Hindlimb muscle (tissue), 1 donor: ENCODE measurements around the gene GIPC3. TPM values are rescaled to one million over a fixed set of nuclear protein-coding genes. Genes with fewer than 3 reads are reported as not detected.

Source experiments
- DNase-seq: peaks from one replicate; pipeline ENCODE4 v3.0.0-alpha.2; 2013
- polyA plus RNA-seq: library from polyadenylated mRNA; unstranded; fragments of 120-200 nt; gene quantifications from one replicate; pipeline ENCODE4 v1.2.1, GENCODE V29; 2013; ENCODE audit not compliant: insufficient read length

GIPC3 gene, protein sequence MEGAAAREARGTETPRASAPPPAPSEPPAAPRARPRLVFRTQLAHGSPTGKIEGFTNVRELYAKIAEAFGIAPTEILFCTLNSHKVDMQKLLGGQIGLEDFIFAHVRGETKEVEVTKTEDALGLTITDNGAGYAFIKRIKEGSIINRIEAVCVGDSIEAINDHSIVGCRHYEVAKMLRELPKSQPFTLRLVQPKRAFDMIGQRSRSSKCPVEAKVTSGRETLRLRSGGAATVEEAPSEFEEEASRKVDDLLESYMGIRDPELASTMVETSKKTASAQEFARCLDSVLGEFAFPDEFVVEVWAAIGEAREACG
- 2.1 TPM for polyA plus RNA-seq

DNA sequence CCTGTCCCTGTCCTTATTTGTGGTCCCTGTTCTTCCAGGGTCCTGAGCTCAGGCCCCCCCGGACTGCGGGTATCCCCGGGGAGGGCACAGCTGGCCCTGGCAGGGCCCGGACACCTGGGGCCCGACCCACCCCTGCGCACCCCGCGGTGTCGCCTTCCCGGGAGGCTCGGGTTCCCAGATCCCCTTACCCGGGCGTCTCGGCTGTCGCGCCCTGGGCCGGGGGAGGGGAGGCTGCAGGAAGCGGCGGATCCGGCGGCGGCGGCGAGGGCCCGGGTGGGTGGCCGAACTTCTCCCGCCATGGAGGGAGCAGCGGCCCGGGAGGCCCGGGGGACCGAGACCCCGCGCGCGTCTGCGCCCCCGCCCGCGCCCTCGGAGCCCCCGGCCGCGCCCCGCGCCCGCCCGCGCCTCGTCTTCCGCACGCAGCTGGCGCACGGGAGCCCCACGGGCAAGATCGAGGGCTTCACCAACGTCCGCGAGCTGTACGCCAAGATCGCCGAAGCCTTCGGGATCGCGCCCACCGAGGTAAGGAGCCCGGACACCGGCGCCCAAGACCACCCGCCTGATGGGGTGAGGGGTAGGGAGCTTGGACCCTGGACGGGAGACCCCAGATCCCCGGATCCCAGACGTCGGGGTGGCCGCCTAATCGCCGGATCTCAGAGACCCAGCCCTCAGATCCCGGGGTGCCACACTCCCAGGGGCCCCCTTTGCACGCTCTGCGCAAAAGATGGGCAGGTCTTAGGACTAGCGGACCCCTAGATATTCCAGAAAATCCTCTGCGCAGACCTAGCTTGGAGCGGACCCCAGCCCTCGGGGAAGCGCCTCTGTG lies at the start of gene GIPC3:
Gene GIPC3 (plus strand): TSS at position 178 of the 826 bp plus-strand sequence. CDS start 120 bp downstream, at position 298.
- DNase-seq: no peak

DNA sequence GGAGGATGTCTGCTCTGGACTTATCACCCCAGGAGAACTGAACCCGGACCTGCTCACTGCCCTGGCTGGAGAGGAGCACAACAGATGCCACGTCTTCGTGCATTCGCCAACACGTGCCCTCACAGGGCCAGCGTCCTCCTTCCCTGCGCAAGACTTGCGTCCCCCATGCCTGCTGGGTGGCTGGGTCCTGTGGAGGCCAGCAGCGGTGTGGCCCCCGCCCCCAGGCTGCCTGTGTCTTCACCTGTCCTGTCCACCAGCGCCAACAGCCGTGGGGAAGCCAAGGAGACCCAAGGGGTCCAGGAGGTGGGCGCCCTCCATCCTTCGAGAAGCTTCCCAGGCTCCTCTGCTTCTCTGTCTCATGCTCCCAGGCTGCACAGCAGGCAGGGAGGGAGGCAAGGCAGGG lies 49.7 kb upstream of the GIPC3 start:
- no peak for DNase-seq

DNA sequence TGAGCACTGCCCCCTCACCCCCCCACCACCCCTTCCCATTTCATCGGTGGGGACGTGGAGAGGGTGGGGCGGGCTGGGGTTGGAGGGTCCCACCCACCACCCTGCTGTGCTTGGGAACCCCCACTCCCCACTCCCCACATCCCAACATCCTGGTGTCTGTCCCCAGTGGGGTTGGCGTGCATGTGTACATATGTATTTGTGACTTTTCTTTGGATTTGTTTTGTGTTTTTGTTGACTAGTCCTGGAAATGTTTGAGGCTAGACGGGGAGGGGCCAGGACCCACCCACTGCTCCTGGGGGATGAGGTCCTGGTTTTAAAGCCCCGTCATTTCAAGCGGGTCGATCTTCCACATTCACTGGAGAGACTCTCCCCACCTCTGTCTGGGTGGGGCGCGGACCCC lies 49.3 kb upstream of the GIPC3 start:
- DNase-seq: no peak

DNA sequence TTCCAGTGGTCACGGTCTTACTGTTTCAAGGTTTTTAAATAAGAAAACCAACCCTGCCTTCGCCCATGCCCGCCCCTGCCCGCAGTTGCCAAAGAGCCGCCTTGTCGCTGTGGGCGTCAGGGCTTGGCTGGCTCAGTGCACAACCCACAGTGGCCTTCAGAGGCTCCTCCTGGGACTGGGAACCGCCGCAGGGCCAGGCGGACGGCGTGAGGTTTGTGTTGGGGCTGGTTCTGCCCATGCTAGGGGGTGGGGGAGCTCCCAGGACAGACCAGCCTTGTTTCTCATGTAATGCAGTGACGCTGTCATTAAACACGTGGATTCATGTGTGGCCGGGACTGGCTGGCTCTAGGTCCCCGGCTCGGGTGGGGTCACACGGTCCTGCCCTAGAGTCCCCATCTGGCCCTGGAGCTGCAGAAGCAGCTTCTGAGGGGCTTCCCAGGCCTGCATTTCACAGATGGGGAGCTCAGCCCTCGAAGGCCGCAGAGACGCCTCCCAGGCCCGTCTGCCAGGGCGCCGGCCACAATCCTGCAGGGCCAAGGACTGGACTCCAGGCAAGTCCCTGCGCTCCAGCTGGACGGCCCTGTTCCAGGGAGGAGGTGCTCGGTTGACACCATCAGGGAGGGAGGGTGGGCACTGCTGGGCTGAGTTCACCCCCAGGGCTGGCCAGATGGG lies 48.7 kb upstream of the GIPC3 start:
- no peak for DNase-seq

DNA sequence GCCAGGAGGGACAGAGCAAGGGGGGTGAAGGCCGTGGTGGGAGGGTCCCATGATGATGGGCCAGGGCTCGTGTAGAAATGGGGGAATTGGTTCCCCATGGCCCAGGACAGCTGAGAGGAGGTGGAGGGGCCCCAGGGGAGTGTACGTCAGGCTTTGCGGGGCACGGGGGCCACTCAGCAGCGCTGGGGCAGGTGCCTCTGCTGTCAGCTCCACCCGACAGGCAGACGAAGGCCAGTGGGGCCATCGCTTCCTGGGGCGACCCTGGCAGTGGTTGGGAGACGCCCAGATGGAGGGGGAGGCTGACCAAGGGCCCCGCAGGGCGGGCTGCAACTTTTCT lies 48.2 kb upstream of the GIPC3 start:
- DNase-seq: no peak

DNA sequence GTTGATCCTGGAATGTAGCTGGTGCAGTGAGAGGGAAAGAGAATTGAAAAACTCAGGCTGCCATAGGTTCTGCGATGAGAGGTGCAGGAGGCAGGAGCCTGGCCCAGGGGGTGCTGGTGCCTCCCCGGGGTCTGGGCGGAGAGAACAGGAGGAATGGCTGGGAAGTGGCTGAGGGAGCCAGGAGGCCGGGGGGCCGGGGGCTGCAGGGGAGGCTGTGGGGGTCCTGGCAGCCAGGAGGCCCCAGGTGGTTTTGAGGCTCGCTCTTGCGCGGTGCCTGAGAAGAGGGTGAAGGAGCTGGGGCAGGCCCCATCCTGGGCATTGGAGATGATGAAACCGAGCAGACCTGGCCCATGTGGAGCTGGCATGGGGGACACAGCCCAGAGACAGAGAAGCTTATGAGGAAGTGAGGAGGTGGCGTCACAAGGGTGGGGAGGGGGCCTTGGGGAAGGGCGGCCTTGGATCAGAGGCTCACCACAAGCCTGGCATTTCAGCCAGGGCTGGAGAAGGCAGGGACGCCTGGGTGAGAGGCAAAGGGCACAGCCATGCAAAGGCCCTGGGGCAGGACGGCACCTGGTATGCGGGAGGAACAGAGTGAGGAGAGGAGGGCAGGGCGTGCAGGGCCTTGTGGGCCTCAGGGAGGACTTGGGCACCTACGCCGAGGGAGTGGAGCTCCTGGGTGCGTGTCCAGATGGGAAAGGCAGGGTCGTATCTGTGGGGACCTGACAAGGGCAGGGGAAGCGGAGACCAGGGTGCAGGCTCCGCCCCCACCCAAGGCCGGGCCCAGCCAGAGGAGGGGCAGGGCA lies 47.6 kb upstream of the GIPC3 start:
- DNase-seq: no peak

DNA sequence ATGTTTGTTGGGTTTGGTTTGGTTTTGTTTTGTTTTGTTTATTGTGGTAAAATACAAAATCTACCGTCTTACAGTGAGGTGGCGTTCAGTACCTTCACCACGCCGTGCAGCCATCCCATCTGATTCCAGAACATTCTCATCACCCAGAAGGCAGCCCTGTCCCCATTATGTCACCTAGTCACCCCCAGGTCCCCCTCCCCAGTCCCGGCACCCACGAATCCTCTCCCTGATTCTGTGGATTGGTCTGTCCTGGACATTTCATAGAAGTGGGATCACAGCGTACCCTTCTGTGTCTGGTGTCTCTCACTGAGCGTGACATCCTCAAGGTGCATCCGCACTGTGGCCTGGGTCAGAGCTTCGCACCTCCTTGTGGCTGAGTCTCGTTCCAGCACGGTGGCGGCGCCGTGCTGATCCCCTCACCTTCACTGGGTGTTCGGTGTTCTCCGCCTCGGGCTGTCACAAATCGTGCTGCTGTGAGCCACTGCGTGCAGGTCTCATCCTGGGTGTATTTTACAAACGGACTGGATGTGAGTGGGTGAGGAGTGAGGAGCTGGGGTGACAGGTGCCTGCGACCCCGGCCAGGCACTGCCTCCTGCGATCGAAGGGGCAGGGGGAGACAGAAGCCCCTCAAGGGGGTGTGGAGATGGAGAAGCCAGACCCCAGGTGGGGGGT lies 46.9 kb upstream of the GIPC3 start:
- no peak for DNase-seq

DNA sequence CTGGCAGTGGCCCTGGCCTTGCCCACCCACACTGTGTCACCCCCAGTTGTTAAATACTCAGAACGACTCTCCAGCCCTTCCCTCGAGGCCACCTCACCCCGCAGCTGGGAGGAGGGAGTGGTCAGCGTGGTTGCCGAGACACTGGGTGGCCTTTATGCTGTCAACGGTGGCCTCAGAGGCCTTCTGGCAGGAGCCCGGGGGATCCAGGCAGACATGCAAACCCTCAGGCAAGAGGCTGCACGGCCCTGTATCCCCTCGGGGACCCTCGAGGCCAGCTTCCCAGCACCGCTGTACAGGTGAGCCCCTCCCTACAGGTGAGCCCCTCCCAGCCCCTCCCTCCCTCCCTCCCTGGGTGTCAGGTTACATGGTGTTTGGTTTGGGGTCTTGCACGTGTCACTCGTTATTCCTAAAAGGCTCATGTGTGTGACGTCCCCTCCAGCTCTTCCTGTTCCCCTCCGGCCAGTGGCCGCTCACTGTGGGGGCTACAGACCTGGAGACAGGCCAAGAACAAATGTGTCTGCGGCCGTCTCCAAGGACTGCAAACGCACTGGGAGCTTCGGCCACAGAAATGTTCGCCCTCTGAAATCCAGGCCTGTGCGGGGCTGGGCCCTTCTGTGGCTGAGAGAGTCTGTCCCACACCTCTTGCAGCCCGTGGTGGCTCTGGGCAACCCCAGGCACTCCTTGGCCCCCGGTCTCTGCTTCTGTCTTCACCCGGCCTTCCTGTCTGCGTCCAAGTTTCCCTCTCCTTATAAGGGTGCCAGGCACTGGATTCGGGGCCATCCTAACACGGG lies 46.1 kb upstream of the GIPC3 start, which contains the start of gene TEKTIP1:
Gene TEKTIP1 (plus strand): TSS at position 210 of the 791 bp plus-strand sequence. CDS start 4 bp downstream, at position 214.
- DNase-seq: no peak

DNA sequence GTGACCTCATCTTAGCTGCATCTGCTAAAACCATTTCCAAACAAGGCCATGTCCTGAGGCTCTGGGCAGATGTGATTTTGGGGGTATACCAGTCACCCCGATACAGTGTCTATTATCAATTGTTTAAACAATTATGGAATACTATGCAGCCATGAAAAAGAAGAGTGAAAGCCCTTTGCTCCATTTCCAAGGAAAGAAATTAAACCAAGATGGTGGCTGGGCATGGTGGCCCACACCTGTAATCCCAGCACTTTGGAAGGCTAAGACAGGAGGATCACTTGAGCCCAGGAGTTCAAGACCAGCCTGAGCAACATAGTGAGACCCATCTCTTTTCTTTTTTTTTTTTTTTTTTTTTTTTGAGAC lies 45.5 kb upstream of the GIPC3 start:
- no peak for DNase-seq

DNA sequence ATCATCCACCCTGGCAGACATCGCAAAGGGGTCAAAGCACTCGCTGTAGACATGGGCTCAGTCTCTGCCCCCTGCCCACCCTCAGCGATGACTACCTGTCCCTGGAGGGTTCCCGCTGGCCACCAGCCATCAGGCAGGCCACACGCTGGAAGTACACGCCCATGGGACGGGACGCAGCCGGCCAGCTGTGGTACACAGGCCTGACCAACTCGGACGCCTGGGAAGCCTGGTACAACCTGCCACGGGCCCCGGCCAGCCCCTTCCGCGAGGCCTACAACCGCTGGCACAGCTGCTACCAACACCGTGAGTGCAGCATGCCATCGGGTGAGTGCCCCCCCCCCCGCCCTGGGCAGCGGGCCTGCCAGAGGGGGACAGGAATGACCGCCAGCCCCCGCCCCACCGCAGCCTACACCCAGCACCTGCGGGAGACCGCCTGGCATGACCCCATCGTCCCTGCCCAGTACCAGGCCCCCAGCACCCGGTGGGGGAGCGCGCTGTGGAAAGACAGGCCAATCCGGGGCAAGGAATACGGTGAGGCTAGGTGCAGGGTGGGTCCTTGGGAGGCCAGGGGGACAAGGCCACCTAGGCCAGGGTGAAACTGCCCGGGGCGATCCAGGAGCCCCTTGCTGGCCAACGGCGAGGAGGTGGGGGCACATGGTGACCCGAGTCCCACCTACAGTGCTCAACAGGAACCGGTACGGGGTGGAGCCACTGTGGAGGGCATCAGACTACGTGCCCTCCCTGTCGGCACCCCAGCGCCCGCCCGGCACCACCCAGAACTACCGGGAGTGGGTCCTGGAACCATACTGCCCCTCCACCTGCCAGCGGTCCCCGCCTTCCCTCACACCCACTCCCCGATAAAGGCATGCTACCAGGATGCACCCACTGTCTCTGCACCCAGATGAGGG lies 41.9 kb upstream of the GIPC3 start:
- DNase-seq: no peak

DNA sequence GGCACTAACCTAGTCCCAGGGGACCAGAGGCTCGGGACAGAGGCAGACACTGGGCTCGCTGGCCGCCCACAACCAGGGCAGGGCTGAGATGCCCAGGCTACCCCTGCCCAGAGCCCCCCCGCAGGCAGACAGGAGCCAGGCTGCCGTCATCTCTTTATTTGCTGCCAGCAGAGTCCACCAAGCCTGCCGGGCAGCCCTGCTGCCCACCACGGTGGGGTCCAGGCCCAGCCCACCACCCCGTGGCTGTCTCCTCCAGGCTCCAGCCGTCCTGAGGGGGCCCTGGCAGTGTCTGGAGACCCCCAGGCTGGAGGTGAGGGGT lies 41.3 kb upstream of the GIPC3 start:
- DNase-seq: no peak

DNA sequence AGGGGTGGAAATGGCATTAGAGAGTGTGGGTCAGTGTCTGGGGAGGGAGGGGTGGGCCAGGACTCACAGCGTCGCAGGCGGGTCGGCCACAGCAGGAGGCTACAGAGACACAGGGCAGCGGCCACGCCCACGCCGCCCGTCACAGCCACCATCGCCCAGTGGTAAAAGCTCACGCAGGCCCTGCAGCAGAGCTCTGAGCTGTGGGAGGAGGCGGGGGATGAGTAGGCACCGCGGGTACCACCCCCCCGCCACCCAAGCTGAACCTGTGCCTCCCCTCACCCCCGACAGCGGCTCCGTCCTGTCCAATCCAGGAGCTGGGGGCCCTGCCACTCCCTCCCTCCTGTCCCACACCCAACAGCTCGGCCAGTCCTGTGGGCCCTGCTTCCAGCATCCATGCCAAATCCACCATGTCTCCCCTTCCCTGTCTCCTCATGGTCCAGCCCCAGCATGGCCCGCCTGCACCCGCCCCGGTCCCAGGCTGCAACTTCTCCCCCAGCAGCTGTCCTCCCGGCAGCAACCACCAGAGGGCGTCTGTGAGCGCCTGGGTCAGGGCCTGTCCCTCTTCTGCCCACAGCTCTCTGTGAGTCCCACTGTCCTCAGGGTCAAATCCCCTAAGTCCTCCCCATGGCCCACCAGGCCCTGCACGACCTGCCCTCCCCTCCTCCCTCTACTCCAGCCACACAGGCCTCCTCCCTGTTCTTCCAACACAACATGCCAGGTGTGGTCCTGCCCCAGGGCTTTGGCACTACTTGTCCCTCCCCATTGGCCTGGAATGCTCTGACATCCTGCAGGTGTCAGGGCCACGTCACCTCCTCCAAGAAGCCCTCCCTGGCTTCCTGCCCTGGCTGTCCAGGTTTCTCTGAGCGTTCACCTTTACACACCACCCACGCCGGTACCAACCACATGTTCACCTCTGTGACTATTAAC lies 40.3 kb upstream of the GIPC3 start:
- DNase-seq: no peak

DNA sequence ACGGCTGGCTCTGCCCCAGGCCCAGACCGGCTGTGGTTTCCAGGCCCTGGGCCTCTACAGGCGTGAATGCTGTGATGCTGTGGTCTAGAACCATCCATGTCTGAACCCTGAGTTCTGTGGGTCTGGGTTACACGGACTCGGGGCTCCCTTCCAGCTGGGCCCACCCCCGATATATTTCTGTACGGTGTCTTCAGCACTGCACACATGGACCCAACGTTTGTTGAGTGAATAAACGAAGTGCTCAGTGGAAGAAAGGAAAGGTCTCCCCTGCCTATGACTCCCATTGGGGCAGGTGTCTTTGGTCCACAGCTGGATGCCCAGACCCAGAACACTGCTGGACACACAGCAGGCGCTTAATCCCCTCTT lies 39.6 kb upstream of the GIPC3 start:
- no peak for DNase-seq

DNA sequence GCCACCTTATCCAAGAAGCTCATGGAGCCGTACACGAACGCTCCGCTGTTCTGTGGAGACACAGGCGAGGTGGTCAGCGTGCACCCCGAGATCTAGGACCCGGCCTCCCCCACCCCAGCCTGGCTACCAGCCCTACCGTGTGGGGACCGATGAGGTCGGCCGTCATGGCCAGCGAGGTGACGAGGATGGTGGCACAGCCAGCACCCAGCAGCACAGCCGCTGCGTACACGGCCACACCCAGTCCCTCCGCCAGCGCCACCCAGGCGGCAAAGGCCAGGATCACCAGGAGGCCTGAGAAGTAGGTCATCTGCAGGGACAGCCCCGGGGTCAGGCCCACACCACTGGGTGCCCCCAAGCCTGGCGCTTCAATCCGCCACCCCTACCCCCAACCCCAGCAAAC lies 39.2 kb upstream of the GIPC3 start:
- no peak for DNase-seq

DNA sequence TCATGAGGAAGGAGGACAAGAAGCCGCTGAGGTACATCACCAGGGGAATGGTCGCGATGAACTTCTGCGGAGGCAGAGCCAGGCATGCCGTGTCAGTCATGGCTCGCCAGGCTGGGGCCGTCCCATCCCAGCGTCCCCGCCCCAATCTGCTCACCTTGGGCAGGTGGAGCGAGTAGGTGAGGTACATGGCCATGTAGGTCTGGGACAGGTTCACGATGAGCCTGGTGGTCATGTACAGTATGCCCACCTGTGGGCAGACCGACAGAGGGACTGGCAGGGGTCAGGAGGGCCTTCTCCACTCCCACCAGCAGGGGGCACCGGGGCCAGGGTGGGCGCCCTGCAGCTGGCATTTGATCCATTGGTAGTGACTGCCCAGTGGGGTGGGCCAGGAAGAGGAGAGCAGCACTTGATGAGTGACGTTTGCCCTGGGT lies 38.0 kb upstream of the GIPC3 start:
- no peak for DNase-seq

DNA sequence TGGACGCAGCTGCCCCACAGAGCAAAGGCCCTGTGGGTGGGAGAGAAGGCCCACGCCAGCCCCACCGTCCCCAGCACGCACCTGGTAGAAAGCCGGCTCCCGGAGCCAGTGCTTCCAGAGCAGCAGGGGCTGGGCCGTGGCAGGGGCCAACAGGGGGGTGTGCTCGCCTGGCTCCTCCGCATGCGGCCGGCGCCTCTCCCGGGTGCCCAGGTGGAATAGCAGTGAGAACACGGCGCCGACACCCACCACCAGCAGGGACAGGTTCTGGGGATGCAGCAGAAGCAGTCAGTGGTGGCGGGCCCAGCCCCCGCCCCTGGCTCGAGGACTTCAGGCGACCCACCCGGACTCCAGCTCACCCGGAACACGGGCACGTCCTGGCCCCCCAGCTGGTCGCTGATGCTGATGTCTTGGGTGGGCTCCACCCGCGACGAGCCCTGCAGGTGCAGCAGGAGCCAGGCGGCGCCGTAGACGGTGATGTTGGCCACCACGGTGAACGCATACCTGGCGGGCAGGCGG lies 37.5 kb upstream of the GIPC3 start:
- no peak for DNase-seq

DNA sequence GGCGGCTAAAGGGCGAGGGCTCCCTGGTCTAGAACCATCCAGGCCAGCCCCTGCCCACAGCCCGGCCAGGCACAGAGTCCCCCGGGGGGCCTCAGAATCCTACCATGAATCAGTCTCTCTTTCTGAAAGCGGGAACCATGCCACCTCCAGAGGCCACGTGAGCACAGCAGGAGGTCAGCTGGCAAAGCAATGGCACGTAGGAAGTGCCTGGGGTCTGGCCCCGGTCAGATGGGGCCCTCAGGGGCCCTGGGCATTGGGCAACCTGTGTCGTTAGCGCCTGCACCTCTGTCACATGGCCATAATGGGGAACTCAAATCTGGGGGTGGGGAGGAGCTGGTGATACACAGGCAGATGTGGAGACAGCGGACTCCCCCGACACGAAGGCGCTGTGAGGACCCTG lies 36.7 kb upstream of the GIPC3 start:
- no peak for DNase-seq

DNA sequence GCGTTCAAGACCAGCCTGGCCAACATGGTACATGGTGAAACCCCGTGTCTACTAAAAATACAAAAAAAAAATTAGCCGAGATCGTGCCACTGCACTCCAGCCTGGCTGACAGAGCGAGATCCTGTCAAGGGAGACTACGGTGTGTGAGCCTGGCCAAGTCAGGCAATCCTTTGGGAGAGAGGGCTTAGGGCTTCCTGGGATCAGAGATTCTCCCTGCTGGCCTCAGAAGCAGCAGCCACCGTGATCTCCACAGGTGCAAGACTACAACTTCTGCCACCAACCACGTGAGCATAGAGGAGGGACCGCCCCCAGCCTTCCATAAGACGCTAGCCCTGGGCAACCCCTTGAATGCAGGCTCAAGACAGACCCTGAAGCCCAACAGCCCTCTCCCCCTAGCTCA lies 35.5 kb upstream of the GIPC3 start:
- no peak for DNase-seq
